NCI-H2196 (cell line): Measurements from ENCODE around the gene KSR2.

Source experiments
- DNase-seq: peaks from one replicate; lab custom pipeline; 2025; ENCODE audit not compliant: unreplicated experiment; lab: John Stamatoyannopoulos, UW

Gene KSR2

GRCh38 chr12:117421987-117422386 lies 546.8 kb downstream of the KSR2 start:
- no peak for DNase-seq

GRCh38 chr12:117421068-117421752 lies 547.6 kb downstream of the KSR2 start:
- DNase-seq, result no peak

- no peak for DNase-seq
These were observed 551.8 kb downstream of the KSR2 start for GRCh38 chr12:117417004-117417403.

- DNase-seq, result no peak
These were observed 556.2 kb downstream of the KSR2 start for GRCh38 chr12:117412465-117413188.

GRCh38 chr12:117409286-117409685 lies 559.5 kb downstream of the KSR2 start:
- DNase-seq, result no peak

GRCh38 chr12:117408161-117408791 lies 560.5 kb downstream of the KSR2 start:
- DNase-seq, result peak; percentile 70

- DNase-seq, result no peak
These were observed 563.9 kb downstream of the KSR2 start for GRCh38 chr12:117404940-117405339.

GRCh38 chr12:117404203-117404853 lies 564.5 kb downstream of the KSR2 start:
- DNase-seq, result no peak

GRCh38 chr12:117403586-117404139 lies 565.1 kb downstream of the KSR2 start:
- DNase-seq, result no peak
